ENCODE data around the gene RNF44. TPM values are rescaled to one million over a fixed set of nuclear protein-coding genes. Genes with fewer than 3 reads are reported as not detected.

The RNF44 gene
- total RNA-seq, 1 experiment from 2014 or later = 58.4 TPM

DNA sequence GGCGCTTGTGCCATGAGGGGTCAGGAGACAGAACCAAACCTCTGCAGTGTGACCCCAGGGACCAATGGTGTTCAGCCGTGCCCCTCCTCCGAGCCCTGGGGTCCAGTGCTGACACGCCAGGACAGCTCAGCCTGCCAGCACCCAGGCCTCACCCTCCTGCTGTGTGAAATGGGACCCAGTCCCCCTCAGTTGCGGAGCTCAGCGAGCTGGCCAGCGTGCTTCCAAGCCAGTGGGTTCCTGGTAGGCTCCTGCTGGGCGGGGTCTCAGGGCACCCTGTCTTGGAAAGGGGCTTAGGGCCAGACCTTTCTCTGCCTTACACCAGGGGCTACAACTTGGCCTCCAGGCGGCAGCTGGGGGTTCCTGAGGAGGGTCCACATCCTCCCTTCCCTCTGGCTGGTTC is 4.4 kb downstream of the RNF44 start:
- Histone ChIP-seq H2AFZ (ENCODE audit: low read depth, low read length, poor library complexity, severe bottlenecking) (no peak overlapping the region), H3K4me2 (ENCODE audit: low read length) (no peak overlapping the region), H3K27ac (ENCODE audit: low read depth, low read length) (no peak overlapping the region; the same call in 1 of the 2 replicates)

More for the DNA sequence above, 4.4 kb downstream of the RNF44 start:
- Histone ChIP-seq H3K4me3 (replicated peaks in 1 of 2; ENCODE audit: low read depth in 1 of 2, low read length in 2 of 2) (no peak overlapping the region), H3K9me3 (ENCODE audit: control insufficient read depth in 1 of 2, insufficient read depth in 1 of 2, low read depth in 1 of 2, low read length in 2 of 2) (no peaks in the 10 kb centered on the region), H3K27me3 (ENCODE audit: insufficient read depth, low read length) (no peaks in the 10 kb centered on the region), H3K79me2 (ENCODE audit: insufficient read depth, low read length) (peaks cover 45% of the 10 kb centered on the region), H4K20me1 (ENCODE audit: insufficient read depth) (no peaks in the 10 kb centered on the region), H3K36me3 (ENCODE audit: control insufficient read depth in 1 of 2, insufficient read depth in 2 of 2, low read length in 2 of 2) (peaks cover 3 to 26% of the 10 kb centered on the region in 2 experiments; a peak in 2 of 4 replicates), H3K9me2 (ENCODE audit: insufficient read depth) (no peaks in the 10 kb centered on the region), H3K4me1 (ENCODE audit: control insufficient read depth in 1 of 2, insufficient read depth in 2 of 2, low read length in 2 of 2) (peaks cover 6 to 16% of the 10 kb centered on the region in 2 experiments; a peak in 2 of 4 replicates), H3K9ac (ENCODE audit: low read length) (no peak overlapping the region)
- intact Hi-C loops (cut with micrococcal nuclease) = no loop called here
- no peak for DNase-seq (ENCODE audit: low read depth, low spot score)
- ChIA-PET CTCF (no interaction called here), POLR2A (no interaction called here), RAD21 (ENCODE audit: low non-redundant PET in 1 of 2, low total read pairs in 2 of 2, uncharacterized antibody in 2 of 2, unreplicated experiment in 2 of 2) (no interaction called here)
- no peak for TF ChIP-seq EZH2 (IDR thresholded peaks at IDR 0.05)
- TF ChIP-seq CEBPB (IDR thresholded peaks at IDR 0.05; ENCODE audit: low read depth) = no peak
- TF ChIP-seq ZFX (IDR thresholded peaks at IDR 0.05) = no peak
- TF ChIP-seq, protein P1, sequence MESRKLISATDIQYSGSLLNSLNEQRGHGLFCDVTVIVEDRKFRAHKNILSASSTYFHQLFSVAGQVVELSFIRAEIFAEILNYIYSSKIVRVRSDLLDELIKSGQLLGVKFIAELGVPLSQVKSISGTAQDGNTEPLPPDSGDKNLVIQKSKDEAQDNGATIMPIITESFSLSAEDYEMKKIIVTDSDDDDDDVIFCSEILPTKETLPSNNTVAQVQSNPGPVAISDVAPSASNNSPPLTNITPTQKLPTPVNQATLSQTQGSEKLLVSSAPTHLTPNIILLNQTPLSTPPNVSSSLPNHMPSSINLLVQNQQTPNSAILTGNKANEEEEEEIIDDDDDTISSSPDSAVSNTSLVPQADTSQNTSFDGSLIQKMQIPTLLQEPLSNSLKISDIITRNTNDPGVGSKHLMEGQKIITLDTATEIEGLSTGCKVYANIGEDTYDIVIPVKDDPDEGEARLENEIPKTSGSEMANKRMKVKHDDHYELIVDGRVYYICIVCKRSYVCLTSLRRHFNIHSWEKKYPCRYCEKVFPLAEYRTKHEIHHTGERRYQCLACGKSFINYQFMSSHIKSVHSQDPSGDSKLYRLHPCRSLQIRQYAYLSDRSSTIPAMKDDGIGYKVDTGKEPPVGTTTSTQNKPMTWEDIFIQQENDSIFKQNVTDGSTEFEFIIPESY (IDR thresholded peaks at IDR 0.05; ENCODE audit: extremely low read depth, insufficient replicate concordance, low read length) = no peak
- TF ChIP-seq CBX3 (IDR thresholded peaks at IDR 0.05; ENCODE audit: low read depth) = no peak
- no peak for TF ChIP-seq RAD21 (IDR thresholded peaks at IDR 0.05; ENCODE audit: low read depth)
- TF ChIP-seq POLR2AphosphoS5 (IDR thresholded peaks at IDR 0.05; ENCODE audit: low read depth, low read length) = no peak
- no peak for TF ChIP-seq ZNF274 (IDR thresholded peaks at IDR 0.05; ENCODE audit: low read depth, low read length)
- no peak for TF ChIP-seq EZH2phosphoT487 (IDR thresholded peaks at IDR 0.05; ENCODE audit: borderline replicate concordance)
- TF ChIP-seq, protein P2, sequence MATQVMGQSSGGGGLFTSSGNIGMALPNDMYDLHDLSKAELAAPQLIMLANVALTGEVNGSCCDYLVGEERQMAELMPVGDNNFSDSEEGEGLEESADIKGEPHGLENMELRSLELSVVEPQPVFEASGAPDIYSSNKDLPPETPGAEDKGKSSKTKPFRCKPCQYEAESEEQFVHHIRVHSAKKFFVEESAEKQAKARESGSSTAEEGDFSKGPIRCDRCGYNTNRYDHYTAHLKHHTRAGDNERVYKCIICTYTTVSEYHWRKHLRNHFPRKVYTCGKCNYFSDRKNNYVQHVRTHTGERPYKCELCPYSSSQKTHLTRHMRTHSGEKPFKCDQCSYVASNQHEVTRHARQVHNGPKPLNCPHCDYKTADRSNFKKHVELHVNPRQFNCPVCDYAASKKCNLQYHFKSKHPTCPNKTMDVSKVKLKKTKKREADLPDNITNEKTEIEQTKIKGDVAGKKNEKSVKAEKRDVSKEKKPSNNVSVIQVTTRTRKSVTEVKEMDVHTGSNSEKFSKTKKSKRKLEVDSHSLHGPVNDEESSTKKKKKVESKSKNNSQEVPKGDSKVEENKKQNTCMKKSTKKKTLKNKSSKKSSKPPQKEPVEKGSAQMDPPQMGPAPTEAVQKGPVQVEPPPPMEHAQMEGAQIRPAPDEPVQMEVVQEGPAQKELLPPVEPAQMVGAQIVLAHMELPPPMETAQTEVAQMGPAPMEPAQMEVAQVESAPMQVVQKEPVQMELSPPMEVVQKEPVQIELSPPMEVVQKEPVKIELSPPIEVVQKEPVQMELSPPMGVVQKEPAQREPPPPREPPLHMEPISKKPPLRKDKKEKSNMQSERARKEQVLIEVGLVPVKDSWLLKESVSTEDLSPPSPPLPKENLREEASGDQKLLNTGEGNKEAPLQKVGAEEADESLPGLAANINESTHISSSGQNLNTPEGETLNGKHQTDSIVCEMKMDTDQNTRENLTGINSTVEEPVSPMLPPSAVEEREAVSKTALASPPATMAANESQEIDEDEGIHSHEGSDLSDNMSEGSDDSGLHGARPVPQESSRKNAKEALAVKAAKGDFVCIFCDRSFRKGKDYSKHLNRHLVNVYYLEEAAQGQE (IDR thresholded peaks at IDR 0.05; ENCODE audit: low read depth) = no peak
- no peak for TF ChIP-seq TCF7L2 (IDR thresholded peaks at IDR 0.05; ENCODE audit: borderline replicate concordance, extremely low read depth, insufficient read depth, insufficient read length)
- TF ChIP-seq, protein P3, sequence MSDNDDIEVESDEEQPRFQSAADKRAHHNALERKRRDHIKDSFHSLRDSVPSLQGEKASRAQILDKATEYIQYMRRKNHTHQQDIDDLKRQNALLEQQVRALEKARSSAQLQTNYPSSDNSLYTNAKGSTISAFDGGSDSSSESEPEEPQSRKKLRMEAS (IDR thresholded peaks at IDR 0.05) = no peak
- no peak for TF ChIP-seq YY1 (IDR thresholded peaks at IDR 0.05; ENCODE audit: extremely low read depth, insufficient replicate concordance, low read depth, low read length)
- no peak for TF ChIP-seq JUND (IDR thresholded peaks at IDR 0.05)
- TF ChIP-seq SIN3A (IDR thresholded peaks at IDR 0.05; ENCODE audit: low read depth) = no peak
- TF ChIP-seq SRF (IDR thresholded peaks at IDR 0.05; ENCODE audit: low read depth) = no peak
- no peak for TF ChIP-seq SP1 (IDR thresholded peaks at IDR 0.05; ENCODE audit: low read depth)
- ATAC-seq = no peak
- no TSS peak for BruUV-seq (replicated peaks)
